ENCODE data around the gene RNF213.

Gene RNF213

DNA sequence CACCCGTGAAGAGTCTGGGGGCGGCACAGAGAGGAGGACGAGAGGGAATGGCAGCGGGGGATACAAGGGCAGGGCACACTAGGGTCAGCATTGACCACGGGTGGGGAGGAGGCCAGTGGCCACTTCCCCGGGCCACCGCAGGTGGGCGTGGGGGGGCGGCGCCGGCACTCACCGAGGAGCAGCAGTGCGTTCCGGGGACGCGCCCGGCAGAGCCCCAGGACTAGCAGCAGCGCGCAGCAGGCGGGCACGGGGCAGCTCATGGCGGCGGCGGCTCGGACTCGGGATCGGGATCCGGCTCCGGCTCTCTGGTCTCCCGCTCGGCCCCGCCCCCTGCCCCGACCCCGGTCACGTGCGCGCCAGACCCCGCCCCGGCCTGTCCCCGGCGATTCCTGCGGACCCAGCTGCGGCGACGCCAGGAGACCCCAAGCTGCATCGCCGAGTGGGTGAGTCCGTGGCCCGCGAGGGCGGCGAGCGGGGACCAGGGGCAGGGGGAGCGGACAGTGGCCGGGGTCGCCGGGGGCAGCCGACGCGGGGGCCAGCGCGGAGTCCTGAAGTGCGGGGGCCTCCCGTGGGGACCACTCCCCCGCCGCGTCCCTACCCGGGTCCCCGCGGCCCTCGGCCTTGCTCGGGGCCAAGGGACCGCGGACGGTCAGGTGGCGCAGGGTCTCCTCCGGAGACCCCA, 40.5 kb upstream of the RNF213 start, which contains the start of the genes SGSH and SLC26A11:
SGSH (minus strand) TSS at position 280 of the 682 bp plus-strand sequence; CDS start at position 260, 20 bp downstream.
SLC26A11 (plus strand) TSS at position 374 of the 682 bp plus-strand sequence. CDS start 1,134 bp downstream, outside the sequence.
- Mint-ChIP-seq H3K4me3 (peak within 1 kb of the TSS; percentile 91), H3K9me3 (no peaks in the 10 kb centered on the region), H3K27ac (peak within 1 kb of the TSS; percentile 99), H3K36me3 (ENCODE audit: low read depth) (peaks cover 94% of the 10 kb centered on the region), H3K4me1 (ENCODE audit: low read depth) (peaks cover 70% of the 10 kb centered on the region), H3K27me3 (peaks cover 30% of the 10 kb centered on the region)
- intact Hi-C loops (cut with micrococcal nuclease): loop anchor here (1.0 kb wide), 1 partner anchor 40 kb away; the partner anchor contains the start of gene RNF213

DNA sequence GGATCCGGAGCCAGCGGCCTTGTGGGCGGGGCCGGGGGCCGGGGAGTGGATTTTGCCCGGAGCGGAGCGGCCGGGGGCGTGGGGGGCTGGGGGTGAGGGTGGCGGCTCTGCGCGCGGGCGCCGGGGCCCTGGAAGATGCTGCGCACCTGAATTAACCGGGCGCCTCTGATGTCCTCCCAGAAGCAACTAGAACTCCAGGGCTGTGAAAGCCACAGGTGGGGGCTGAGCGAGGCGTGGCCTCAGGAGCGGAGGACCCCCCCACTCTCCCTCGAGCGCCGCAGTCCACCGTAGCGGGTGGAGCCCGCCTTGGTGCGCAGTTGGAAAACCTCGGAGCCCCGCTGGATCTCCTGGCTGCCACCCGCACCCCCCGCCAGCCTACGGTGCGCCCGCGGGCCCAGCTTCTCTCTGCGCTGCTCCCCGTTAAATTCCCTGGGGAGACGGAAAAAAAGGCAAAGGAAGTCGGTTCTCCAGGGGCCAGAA, 39.9 kb upstream of the RNF213 start:
- H3K4me3 Mint-ChIP-seq: peak overlapping the region; percentile 91
- peaks cover 94% of the 10 kb centered on the region for H3K36me3 Mint-ChIP-seq (ENCODE audit: low read depth)
- peak overlapping the region; percentile 28 for H3K27ac Mint-ChIP-seq
- intact Hi-C loops (cut with micrococcal nuclease): loop anchor here (1.0 kb wide), 1 partner anchor 40 kb away; the partner anchor contains the start of gene RNF213
- H3K27me3 Mint-ChIP-seq: peaks cover 33% of the 10 kb centered on the region
- H3K9me3 Mint-ChIP-seq: no peaks in the 10 kb centered on the region
- peaks cover 66% of the 10 kb centered on the region for H3K4me1 Mint-ChIP-seq (ENCODE audit: low read depth)

- peaks cover 94% of the 10 kb centered on the region for H3K36me3 Mint-ChIP-seq (ENCODE audit: low read depth)
- H3K4me1 Mint-ChIP-seq (ENCODE audit: low read depth): peaks cover 59% of the 10 kb centered on the region
- intact Hi-C loops (cut with micrococcal nuclease): no loop called here
- H3K4me3 Mint-ChIP-seq: peak overlapping the region; percentile 91
- peak overlapping the region; percentile 28 for H3K27ac Mint-ChIP-seq
- peaks cover 34% of the 10 kb centered on the region for H3K27me3 Mint-ChIP-seq
- no peaks in the 10 kb centered on the region for H3K9me3 Mint-ChIP-seq
These were observed 39.1 kb upstream of the RNF213 start for GRCh38 chr17:80221351-80222105.

GRCh38 chr17:80222376-80223141, 38.1 kb upstream of the RNF213 start:
- Mint-ChIP-seq H3K9me3 (no peaks in the 10 kb centered on the region), H3K36me3 (ENCODE audit: low read depth) (peaks cover 94% of the 10 kb centered on the region), H3K27ac (peak overlapping the region; percentile 5), H3K27me3 (peaks cover 30% of the 10 kb centered on the region), H3K4me3 (no peak overlapping the region), H3K4me1 (ENCODE audit: low read depth) (peaks cover 48% of the 10 kb centered on the region)
- intact Hi-C loops (cut with micrococcal nuclease): no loop called here

- Mint-ChIP-seq H3K4me3 (peak overlapping the region; percentile 11), H3K36me3 (ENCODE audit: low read depth) (peaks cover 94% of the 10 kb centered on the region)
- intact Hi-C loops (cut with micrococcal nuclease): no loop called here
These were observed 37.4 kb upstream of the RNF213 start for GRCh38 chr17:80223142-80223815.

GRCh38 chr17:80223838-80224497, 36.7 kb upstream of the RNF213 start:
- Mint-ChIP-seq H3K9me3 (no peaks in the 10 kb centered on the region), H3K4me3 (no peak overlapping the region), H3K36me3 (ENCODE audit: low read depth) (peaks cover 94% of the 10 kb centered on the region), H3K27ac (no peak overlapping the region), H3K27me3 (peaks cover 32% of the 10 kb centered on the region), H3K4me1 (ENCODE audit: low read depth) (peaks cover 34% of the 10 kb centered on the region)
- intact Hi-C loops (cut with micrococcal nuclease): no loop called here

More at GRCh38 chr17:80223142-80223815, 37.4 kb upstream of the RNF213 start:
- peak overlapping the region; percentile 5 for H3K27ac Mint-ChIP-seq
- H3K4me1 Mint-ChIP-seq (ENCODE audit: low read depth): peaks cover 41% of the 10 kb centered on the region
- peaks cover 30% of the 10 kb centered on the region for H3K27me3 Mint-ChIP-seq
- H3K9me3 Mint-ChIP-seq: no peaks in the 10 kb centered on the region

DNA sequence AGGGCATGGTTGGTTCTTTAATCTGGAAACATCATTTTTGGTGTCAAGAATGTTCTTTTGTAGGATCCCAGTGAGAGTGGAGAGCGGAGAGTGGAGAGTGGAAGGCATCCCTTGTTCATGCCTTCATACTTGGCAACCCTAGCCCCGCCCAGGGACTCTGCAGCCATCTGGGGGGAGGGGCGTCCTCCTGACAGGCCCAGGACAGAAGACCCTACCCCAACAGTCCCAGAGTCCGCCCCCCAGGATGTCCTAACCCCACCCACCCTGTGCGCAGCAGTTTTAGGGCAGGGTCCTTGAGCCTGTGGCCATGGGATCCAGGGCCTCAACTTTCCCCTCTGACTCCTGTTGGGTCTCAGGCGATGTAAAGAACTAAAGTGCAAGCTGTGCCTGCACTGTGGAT, 36.0 kb upstream of the RNF213 start:
- intact Hi-C loops (cut with micrococcal nuclease): no loop called here
- peaks cover 34% of the 10 kb centered on the region for H3K4me1 Mint-ChIP-seq (ENCODE audit: low read depth)
- no peak overlapping the region for H3K27ac Mint-ChIP-seq
- H3K4me3 Mint-ChIP-seq: no peak overlapping the region
- H3K27me3 Mint-ChIP-seq: peaks cover 34% of the 10 kb centered on the region
- no peaks in the 10 kb centered on the region for H3K9me3 Mint-ChIP-seq
- H3K36me3 Mint-ChIP-seq (ENCODE audit: low read depth): peaks cover 94% of the 10 kb centered on the region

- intact Hi-C loops (cut with micrococcal nuclease): no loop called here
- peaks cover 34% of the 10 kb centered on the region for H3K4me1 Mint-ChIP-seq (ENCODE audit: low read depth)
- H3K4me3 Mint-ChIP-seq: no peak overlapping the region
- peaks cover 34% of the 10 kb centered on the region for H3K27me3 Mint-ChIP-seq
- H3K36me3 Mint-ChIP-seq (ENCODE audit: low read depth): peaks cover 95% of the 10 kb centered on the region
- no peaks in the 10 kb centered on the region for H3K9me3 Mint-ChIP-seq
- no peak overlapping the region for H3K27ac Mint-ChIP-seq
These were observed 35.4 kb upstream of the RNF213 start for GRCh38 chr17:80225230-80225629.

DNA sequence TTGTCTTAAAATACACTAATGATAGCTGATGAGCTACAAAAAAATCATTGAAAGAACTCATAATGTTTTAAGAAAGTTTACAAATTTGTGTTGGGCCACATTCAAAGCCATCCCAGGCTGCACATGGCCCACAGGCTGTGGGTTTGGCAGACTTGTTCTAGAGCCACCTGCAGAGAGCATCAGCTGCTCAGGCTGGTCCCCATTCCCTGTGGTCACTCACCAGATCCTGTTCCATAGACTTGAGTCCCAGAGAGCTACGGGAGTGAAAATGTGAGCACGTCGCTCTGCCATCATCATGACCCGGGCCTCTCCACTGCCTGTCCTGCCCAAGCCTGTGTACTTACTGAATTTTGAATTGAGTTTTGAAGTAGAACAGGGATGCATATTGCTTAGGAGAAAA, 33.5 kb upstream of the RNF213 start:
- H3K9me3 Mint-ChIP-seq: peaks cover 9% of the 10 kb centered on the region
- peaks cover 100% of the 10 kb centered on the region for H3K36me3 Mint-ChIP-seq (ENCODE audit: low read depth)
- peaks cover 26% of the 10 kb centered on the region for H3K27me3 Mint-ChIP-seq
- H3K27ac Mint-ChIP-seq: no peak overlapping the region
- H3K4me3 Mint-ChIP-seq: no peak overlapping the region
- H3K4me1 Mint-ChIP-seq (ENCODE audit: low read depth): peaks cover 20% of the 10 kb centered on the region
- intact Hi-C loops (cut with micrococcal nuclease): no loop called here

DNA sequence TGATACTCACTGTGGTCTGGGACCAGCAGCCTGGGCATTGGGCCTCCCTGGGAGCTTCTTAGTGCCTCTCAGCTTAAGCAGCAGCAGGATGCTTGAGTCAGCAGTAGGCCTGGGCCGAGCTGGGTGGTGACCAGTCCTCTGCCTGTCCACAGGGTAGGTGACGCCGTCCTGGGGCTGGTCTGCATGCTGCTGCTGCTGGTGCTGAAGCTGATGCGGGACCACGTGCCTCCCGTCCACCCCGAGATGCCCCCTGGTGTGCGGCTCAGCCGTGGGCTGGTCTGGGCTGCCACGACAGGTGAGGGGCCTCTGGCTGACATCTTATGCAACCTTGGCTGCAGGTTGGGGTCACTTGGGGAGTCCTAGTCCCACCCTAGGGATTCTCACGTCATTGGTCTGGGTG, 33.0 kb upstream of the RNF213 start:
- peaks cover 15% of the 10 kb centered on the region for H3K4me1 Mint-ChIP-seq (ENCODE audit: low read depth)
- intact Hi-C loops (cut with micrococcal nuclease): no loop called here
- H3K36me3 Mint-ChIP-seq (ENCODE audit: low read depth): peaks cover 100% of the 10 kb centered on the region
- peaks cover 26% of the 10 kb centered on the region for H3K27me3 Mint-ChIP-seq
- H3K9me3 Mint-ChIP-seq: peaks cover 14% of the 10 kb centered on the region
- no peak overlapping the region for H3K27ac Mint-ChIP-seq
- no peak overlapping the region for H3K4me3 Mint-ChIP-seq

DNA sequence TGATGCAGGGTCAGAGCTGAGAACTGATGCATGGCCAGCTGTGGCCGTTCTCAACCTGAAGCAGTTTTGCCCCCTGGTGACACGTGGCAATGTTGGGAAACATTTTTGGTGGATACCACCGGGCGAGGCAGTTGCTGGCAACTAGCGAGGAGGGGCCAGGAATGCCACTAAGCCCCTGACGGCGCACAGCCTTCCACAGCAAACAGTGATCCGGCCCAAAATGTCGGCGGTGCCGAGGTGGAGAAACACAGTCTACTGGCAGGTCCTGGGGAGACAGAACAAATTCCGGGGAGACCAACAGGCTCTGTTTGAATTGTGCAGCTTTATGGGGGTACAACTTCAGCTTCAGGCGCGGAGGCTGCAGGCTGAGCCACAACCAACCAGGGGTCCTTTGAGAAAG, 32.2 kb upstream of the RNF213 start:
- no peak overlapping the region for H3K4me3 Mint-ChIP-seq
- peaks cover 7% of the 10 kb centered on the region for H3K4me1 Mint-ChIP-seq (ENCODE audit: low read depth)
- intact Hi-C loops (cut with micrococcal nuclease): no loop called here
- peaks cover 18% of the 10 kb centered on the region for H3K9me3 Mint-ChIP-seq
- no peak overlapping the region for H3K27ac Mint-ChIP-seq
- H3K36me3 Mint-ChIP-seq (ENCODE audit: low read depth): peaks cover 100% of the 10 kb centered on the region
- peaks cover 19% of the 10 kb centered on the region for H3K27me3 Mint-ChIP-seq

DNA sequence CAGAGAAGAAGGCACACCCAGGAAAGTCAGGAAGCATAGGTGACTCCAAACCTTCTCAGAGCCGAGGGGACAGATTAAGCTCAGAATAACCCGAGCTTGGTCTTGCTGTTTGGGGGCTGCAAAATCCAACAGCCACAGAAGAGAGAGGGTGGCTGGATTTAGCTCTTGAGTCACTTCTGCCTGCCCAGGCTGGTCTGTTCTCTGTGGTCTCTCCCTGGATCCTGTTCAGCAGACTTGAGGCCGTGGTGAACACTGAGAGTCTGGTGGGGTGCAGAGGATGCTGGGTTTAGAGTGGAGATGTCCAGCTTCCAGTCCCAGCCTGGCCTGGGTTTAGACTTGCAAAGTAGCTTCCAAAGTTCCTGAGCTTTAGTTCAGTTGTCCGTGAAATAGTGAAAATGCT, 31.6 kb upstream of the RNF213 start:
- Mint-ChIP-seq H3K27me3 (peaks cover 18% of the 10 kb centered on the region), H3K4me1 (ENCODE audit: low read depth) (peaks cover 4% of the 10 kb centered on the region), H3K36me3 (ENCODE audit: low read depth) (peaks cover 100% of the 10 kb centered on the region), H3K4me3 (no peak overlapping the region), H3K9me3 (peaks cover 18% of the 10 kb centered on the region), H3K27ac (no peak overlapping the region)
- intact Hi-C loops (cut with micrococcal nuclease): no loop called here

- Mint-ChIP-seq H3K27me3 (peaks cover 6% of the 10 kb centered on the region), H3K27ac (no peak overlapping the region), H3K4me3 (no peak overlapping the region), H3K4me1 (ENCODE audit: low read depth) (no peaks in the 10 kb centered on the region), H3K36me3 (ENCODE audit: low read depth) (peaks cover 100% of the 10 kb centered on the region), H3K9me3 (peaks cover 18% of the 10 kb centered on the region)
- intact Hi-C loops (cut with micrococcal nuclease): no loop called here
These were observed 28.2 kb upstream of the RNF213 start for GRCh38 chr17:80232438-80232837.

Measured in dendritic cell treated with granulocyte-macrophage colony-stimulating factor and Interleukin-4, amounts not matched to agents 40 ng/mL and 50 ng/mL, for 4 days (primary cell).